HG02852 (cell line): ENCODE data around the gene HARS2.
"Not testable (repeated sequence)": the region's sequence is repeated elsewhere in the genome, so short reads cannot be mapped to it uniquely, and the experiment has no call there.

Experiments used
- ATAC-seq: cut with Tn5 transposase; IDR thresholded peaks from one replicate; pipeline ENCODE4 v1.9.1; 2021; ENCODE audit warnings: mild to moderate bottlenecking, moderate library complexity; ENCODE audit not compliant: unreplicated experiment

Gene HARS2

GRCh38 chr5:140690941-140691924 is at the start of gene HARS2, which contains the start of gene HARS1:
Gene HARS2, plus strand, starts transcription at chr5:140691455. Its CDS starts 194 bp downstream, at chr5:140691649.
Gene HARS1, minus strand, starts transcription at chr5:140691370. Its CDS starts 66 bp downstream, at chr5:140691304.
- ATAC-seq = peak; percentile 97

GRCh38 chr5:140641716-140642115 is 49.5 kb upstream of the HARS2 start:
- no peak for ATAC-seq

DNA sequence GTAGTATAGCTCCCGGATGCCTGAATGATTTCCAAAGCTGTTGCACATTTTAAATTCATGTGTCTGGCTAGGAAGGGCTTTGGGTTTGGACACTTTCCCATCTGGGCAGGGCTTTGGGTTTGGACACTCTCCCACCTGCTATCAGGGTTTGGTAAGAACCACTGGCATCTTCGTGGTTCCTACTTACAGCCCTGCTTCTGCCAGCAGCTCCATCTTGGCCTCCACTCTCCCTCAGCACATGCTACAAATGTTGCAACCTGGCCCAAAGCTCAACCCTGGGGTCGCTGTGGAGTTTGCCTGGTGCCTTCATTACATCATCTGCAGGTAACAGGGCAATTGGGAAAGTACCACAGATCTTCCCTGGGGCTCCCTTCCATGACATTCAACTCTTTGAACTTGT is 48.5 kb upstream of the HARS2 start:
- ATAC-seq = no peak

- ATAC-seq = peak; percentile 35
These were observed 44.2 kb upstream of the HARS2 start for GRCh38 chr5:140647042-140647419.

- no peak for ATAC-seq
These were observed 32.4 kb upstream of the HARS2 start for GRCh38 chr5:140658870-140659269.

DNA sequence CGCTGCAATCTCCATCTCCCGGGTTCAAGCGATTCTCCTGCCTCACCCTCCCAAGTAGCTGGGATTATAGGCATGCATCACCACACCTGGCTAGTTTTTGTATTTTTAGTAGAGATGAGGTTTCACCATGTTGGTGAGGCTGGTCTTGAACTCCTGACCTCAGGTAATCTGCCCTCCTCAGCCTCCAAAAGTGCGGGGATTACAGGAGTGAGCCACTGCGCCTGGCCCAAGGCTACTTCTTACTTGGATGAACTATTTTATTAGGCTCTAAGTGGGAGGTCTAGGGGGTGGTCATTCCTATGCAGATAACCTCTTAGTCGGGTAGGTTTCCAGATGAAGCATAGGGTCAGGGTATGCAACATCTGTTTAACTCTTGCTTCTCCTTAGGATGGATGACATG is 30.9 kb upstream of the HARS2 start:
- not testable (repeated sequence) for ATAC-seq

GRCh38 chr5:140664030-140664358 is 27.3 kb upstream of the HARS2 start:
- no peak for ATAC-seq

DNA sequence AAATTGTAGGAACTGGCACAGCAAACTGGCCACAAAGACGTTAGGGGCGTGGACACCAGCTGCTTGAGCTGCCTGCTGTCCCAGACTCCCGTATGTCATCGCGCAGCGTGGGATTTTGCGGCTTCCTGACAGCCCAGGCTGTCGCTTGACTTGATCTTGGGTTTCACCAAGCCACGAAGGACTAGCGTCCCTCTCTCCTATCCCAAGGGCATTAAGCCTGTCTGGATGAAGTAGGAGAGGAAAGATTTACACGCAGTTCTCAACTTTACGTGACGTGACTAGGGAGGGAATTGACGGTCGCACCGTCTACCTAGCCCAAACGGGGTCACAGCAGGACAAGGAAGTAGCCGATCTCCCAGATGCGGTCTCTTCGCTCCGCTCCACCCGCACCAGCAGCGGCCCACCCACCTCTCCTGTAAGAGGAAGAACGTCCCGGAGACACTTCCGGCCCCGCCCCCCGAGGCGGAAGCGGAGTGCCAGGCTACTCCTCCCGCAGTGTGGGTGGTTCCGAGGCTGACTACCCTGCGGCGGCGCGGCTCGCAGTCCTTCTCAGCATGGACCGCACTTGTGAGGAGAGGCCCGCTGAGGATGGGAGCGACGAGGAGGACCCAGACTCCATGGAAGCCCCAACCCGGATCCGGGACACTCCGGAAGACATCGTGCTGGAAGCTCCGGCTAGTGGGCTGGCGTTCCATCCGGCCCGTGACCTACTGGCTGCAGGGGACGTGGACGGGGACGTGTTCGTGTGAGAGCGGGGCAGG is 26.7 kb upstream of the HARS2 start, which contains the start of gene WDR55:
WDR55 (plus strand) TSS at position 546 of the 761 bp plus-strand sequence; CDS start at position 555, 9 bp downstream.
- ATAC-seq = peak; percentile 98

DNA sequence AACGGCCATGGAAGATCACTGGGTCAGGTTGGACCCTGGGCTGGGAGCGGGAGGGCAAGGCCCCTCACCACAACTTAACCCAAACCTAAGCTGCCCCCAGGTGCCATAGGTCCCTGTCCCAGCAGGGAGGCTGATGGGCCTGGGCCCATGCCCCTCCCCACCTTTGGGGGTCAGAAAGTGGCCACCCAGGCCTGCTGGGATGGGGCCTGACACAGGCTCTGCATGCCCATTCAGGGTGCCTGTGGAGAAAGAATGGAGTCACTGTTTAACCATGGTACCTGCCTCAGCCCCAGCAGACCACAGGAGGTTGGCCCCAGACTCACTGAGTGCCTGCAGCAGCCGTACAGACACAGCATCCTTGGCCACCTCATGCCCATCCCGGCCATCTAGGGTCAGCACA is 20.2 kb upstream of the HARS2 start:
- ATAC-seq = not testable (repeated sequence)

DNA sequence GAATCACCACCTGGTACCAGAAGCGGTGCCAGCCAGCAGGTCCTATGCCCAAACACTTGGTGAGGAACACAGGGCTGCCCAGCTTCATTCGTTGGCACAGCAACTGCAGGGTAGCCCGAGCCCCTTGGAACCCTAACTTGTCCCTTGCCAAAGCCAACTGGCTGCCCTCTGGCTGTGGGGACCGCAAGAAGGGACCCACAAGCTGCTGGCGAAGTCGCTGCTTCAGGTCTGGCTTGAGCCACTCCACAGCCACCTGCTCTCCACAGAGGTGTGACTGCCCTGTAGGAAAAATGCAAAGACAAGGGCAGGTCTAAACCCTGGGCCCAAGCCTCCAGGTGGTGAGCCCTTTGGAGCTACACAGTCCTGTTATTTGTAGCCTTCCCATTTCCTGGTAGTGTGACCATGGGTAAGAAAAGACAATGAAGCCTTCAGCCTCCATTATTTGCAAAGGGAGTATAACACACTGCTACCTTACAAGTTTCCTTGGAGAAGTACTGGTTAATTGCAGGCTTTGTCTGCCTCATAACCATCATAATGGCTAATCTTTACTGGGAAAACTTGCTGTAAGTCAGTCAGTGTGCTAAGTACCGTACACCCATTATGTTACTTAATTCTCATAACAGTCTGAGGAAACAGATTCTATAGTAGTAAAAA is 19.7 kb upstream of the HARS2 start:
- ATAC-seq = no peak

GRCh38 chr5:140672455-140673186 is 18.6 kb upstream of the HARS2 start:
- ATAC-seq = no peak

- ATAC-seq = no peak
These were observed 17.9 kb upstream of the HARS2 start, which contains the start of gene DND1 for GRCh38 chr5:140673187-140673976. Gene DND1, minus strand, starts transcription at chr5:140673576. Its CDS starts 34 bp downstream, at chr5:140673542.

DNA sequence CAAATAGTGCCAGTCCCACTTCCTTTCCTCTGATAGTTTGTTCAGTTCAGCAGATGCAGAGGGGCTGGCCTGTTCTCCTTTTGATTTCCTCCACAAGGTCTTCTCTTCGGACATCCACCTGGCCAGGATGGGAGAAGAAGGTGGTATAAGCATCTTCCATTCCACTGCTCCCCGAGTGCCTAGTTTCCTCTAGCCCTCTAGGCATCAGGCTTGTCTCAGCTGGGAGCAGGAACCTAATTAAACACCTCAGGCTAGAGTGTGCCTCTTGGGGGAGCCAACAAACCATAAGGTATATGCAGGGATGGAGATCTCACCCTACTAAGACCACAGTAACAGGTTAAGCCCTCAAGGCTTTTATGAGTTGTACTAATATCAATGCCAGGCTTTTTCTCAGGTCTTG is 17.0 kb upstream of the HARS2 start:
- ATAC-seq = no peak

DNA sequence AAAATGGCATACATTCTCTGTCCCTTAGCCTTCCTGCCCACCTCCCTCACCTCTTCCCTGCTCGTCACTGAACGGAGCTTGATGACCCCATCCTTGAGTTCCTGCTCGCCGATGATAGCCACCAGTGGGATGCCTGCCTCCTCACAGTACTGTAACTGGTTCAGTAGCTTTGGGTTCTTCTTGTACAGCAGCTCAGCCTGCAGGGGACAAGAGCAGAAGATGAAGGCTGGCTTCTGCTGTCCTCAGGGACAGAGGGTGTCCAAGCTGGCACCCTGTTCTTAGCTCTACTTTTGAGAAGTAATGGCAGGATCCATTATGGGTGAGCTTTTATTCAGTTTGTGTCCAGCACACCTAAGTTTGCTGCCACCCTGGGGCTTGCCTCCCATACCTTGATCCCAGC is 16.6 kb upstream of the HARS2 start:
- ATAC-seq = no peak

DNA sequence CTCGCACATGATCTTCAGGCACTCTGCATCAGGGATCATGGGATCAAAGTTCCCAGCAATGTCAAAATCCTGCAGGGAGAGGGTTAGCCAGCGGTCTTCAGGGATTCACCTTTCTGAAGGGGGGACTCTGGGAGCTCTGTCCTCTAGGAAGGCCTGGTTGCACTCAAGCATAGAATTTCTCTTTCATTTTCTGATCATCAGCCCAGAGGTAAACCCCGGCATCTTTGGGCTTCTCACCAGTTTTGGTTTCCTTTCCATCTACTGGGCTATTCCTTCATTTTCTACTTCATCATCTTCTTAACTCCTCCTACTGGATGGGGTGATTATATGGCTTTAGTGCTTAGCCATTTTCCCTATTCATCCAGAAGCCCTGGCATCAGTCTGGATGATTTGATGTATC is 13.3 kb upstream of the HARS2 start:
- ATAC-seq = peak; percentile 83

GRCh38 chr5:140678993-140679392 is 12.3 kb upstream of the HARS2 start:
- ATAC-seq = no peak

GRCh38 chr5:140690376-140690932 is 801 bp upstream of the HARS2 start:
- ATAC-seq = no peak

DNA sequence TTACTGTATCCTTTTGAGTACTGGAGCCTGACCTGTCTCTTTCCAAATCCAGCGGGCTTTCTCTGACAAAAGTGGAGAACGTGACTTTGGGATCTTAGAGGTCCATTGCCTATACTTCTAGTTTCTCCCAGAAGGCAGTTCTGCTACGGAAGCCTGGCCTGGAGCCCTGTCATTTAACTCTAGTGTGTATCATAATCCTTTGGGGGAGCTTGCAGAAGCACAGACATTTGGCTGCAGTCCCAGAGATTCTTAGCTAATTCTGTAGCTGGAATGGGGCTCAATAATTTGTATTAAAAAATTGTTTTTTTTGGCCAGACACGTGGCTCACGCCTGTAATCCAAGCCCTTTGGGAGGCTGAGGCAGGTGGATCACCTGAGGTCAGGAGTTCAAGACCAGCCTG is 3.0 kb downstream of the HARS2 start:
- ATAC-seq = no peak

DNA sequence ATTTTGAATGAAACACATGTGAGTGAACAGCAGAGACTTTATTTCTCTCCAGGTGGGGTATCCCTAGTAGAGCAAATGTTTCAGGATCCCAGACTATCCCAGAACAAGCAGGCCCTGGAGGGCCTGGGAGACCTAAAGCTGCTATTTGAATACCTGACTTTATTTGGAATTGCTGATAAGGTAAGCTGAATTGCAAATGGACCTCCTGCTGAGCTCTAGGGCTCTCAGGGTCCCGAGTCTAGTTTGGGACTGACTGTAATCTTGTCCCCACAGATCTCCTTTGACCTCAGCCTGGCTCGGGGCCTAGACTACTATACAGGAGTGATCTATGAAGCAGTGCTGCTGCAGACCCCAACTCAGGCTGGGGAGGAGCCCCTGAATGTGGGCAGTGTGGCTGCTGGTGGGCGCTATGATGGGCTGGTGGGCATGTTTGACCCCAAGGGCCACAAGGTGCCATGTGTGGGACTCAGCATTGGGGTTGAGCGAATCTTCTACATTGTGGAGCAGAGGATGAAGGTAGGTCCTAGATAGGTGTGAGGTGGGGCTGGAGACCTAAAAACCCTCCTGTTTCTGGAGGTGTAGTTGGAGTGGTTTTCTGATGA is 5.7 kb downstream of the HARS2 start:
- no peak for ATAC-seq
